ENCODE data around the gene TCF4. TPM values are rescaled to one million over a fixed set of nuclear protein-coding genes. Genes with fewer than 3 reads are reported as not detected.

Gene TCF4
- total RNA-seq, 1 experiment from 2014 or later, result 12.5 TPM

- Histone ChIP-seq H3K36me3 (ENCODE audit: low read depth, low read length) (no peaks in the 10 kb centered on the region), H4K20me1 (ENCODE audit: low read length) (no peaks in the 10 kb centered on the region), H3K4me1 (ENCODE audit: insufficient read depth, low read length) (no peaks in the 10 kb centered on the region), H3F3A (ENCODE audit: low read length, unreplicated experiment) (no peaks in the 10 kb centered on the region), H2AFZ (ENCODE audit: low read length) (no peak overlapping the region), H3K4me3 (ENCODE audit: low read length) (no peak overlapping the region), H3K9me2 (replicated peaks; ENCODE audit: low read length) (no peaks in the 10 kb centered on the region), H3K4me2 (ENCODE audit: low read length) (no peak overlapping the region), H3K79me2 (ENCODE audit: low read length) (no peaks in the 10 kb centered on the region), H3K27me3 (ENCODE audit: low read length) (no peaks in the 10 kb centered on the region), H3K9me3 (ENCODE audit: low read length) (no peaks in the 10 kb centered on the region), H3K27ac (ENCODE audit: low read length) (no peak overlapping the region), H3K9ac (ENCODE audit: low read length) (no peak overlapping the region)
- DNase-seq, result no peak
- no TSS peak for BruUV-seq (replicated peaks)
- TF ChIP-seq EZH2phosphoT487 (IDR thresholded peaks at IDR 0.05; ENCODE audit: borderline replicate concordance, low read length), result no peak
- TF ChIP-seq EZH2 (IDR thresholded peaks at IDR 0.05; ENCODE audit: low read length, unreplicated experiment), result no peak
- TF ChIP-seq CTCF (conservative IDR thresholded peaks at IDR 0.05; ENCODE audit: low read depth, low read length), result no peak
- ATAC-seq, result no peak
- ChIA-PET CTCF (interaction anchor here (0.6 kb wide), 1 partner anchor 68 kb away, joined by 5 read pairs; no protein-coding TSS in a partner anchor), POLR2A (ENCODE audit: unreplicated experiment) (interaction anchor here (0.8 kb wide), 1 partner anchor 17 kb away, joined by 3 read pairs; no protein-coding TSS in a partner anchor)
- intact Hi-C loops (cut with micrococcal nuclease), result no loop called here
Measured at GRCh38 chr18:55302167-55302833, 285.7 kb downstream of the TCF4 start.

- BruUV-seq (replicated peaks), result no TSS peak
- no peaks in the 10 kb centered on the region for H4K20me1 ChIP-seq (ENCODE audit: low read length)
- no peak overlapping the region for H3K4me2 ChIP-seq (ENCODE audit: low read length)
- intact Hi-C loops (cut with micrococcal nuclease), result no loop called here
- ATAC-seq, result no peak
- no peaks in the 10 kb centered on the region for H3K4me1 ChIP-seq (ENCODE audit: insufficient read depth, low read length)
- H3K36me3 ChIP-seq (ENCODE audit: low read depth, low read length), result no peaks in the 10 kb centered on the region
- no peak overlapping the region for H2AFZ ChIP-seq (ENCODE audit: low read length)
- H3K79me2 ChIP-seq (ENCODE audit: low read length), result no peaks in the 10 kb centered on the region
- no peaks in the 10 kb centered on the region for H3K27me3 ChIP-seq (ENCODE audit: low read length)
- POLR2A ChIA-PET (ENCODE audit: unreplicated experiment), result no interaction called here
- CTCF ChIA-PET, result interaction anchor here (0.6 kb wide), 1 partner anchor 67 kb away, joined by 5 read pairs; no protein-coding TSS in a partner anchor
- H3K9ac ChIP-seq (ENCODE audit: low read length), result no peak overlapping the region
- no peak for TF ChIP-seq EZH2 (IDR thresholded peaks at IDR 0.05; ENCODE audit: low read length, unreplicated experiment)
- TF ChIP-seq CTCF (conservative IDR thresholded peaks at IDR 0.05; ENCODE audit: low read depth, low read length), result no peak
- no peak for TF ChIP-seq EZH2phosphoT487 (IDR thresholded peaks at IDR 0.05; ENCODE audit: borderline replicate concordance, low read length)
- no peaks in the 10 kb centered on the region for H3F3A ChIP-seq (ENCODE audit: low read length, unreplicated experiment)
- H3K4me3 ChIP-seq (ENCODE audit: low read length), result no peak overlapping the region
- no peaks in the 10 kb centered on the region for H3K9me3 ChIP-seq (ENCODE audit: low read length)
- no peak overlapping the region for H3K27ac ChIP-seq (ENCODE audit: low read length)
- H3K9me2 ChIP-seq (replicated peaks; ENCODE audit: low read length), result no peaks in the 10 kb centered on the region
- no peak for DNase-seq
Measured at GRCh38 chr18:55301824-55302166, 286.2 kb downstream of the TCF4 start.

DNA sequence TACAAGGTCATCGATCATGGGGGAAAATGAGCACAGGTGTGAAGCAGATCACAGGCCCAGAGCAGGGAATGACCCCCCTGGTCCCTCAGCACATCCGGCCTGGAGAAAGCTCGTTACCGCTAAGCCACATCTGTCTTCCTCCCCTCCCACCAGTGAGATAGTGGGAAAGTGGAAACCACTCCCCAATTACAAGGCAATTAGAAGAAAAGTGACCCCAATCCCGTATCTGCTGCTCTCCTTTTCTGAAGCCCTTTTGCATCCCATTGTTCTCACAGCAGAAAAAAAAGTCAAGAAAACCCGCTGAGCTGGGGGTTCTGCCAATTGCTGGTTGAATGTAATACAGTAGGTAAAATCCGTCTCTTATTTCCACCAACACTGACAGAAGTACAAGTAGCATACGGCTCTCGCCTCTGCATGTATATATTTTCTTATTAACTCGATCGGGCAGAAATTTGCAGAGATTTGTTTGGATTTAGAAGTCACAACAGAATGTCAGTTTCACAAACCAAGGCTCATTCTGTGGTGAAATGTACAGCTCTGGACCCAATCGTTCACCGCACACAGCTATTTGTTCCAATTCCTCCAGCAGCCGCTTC lies 287.0 kb downstream of the TCF4 start:
- no peak overlapping the region for H3K27ac ChIP-seq (ENCODE audit: low read length)
- H3K9ac ChIP-seq (ENCODE audit: low read length), result no peak overlapping the region
- intact Hi-C loops (cut with micrococcal nuclease), result no loop called here
- DNase-seq (no peak), ATAC-seq (no peak)
- no peaks in the 10 kb centered on the region for H3K79me2 ChIP-seq (ENCODE audit: low read length)
- POLR2A ChIA-PET (ENCODE audit: unreplicated experiment), result no interaction called here
- no peaks in the 10 kb centered on the region for H3K4me1 ChIP-seq (ENCODE audit: insufficient read depth, low read length)
- no peak overlapping the region for H3K4me3 ChIP-seq (ENCODE audit: low read length)
- no peaks in the 10 kb centered on the region for H3K9me2 ChIP-seq (replicated peaks; ENCODE audit: low read length)
- H3K9me3 ChIP-seq (ENCODE audit: low read length), result no peaks in the 10 kb centered on the region
- H4K20me1 ChIP-seq (ENCODE audit: low read length), result no peaks in the 10 kb centered on the region
- no peak overlapping the region for H2AFZ ChIP-seq (ENCODE audit: low read length)
- no peak overlapping the region for H3K4me2 ChIP-seq (ENCODE audit: low read length)
- BruUV-seq (replicated peaks), result no TSS peak
- TF ChIP-seq EZH2phosphoT487 (IDR thresholded peaks at IDR 0.05; ENCODE audit: borderline replicate concordance, low read length) (no peak), EZH2 (IDR thresholded peaks at IDR 0.05; ENCODE audit: low read length, unreplicated experiment) (no peak), CTCF (conservative IDR thresholded peaks at IDR 0.05; ENCODE audit: low read depth, low read length) (no peak)
- no peaks in the 10 kb centered on the region for H3F3A ChIP-seq (ENCODE audit: low read length, unreplicated experiment)
- H3K27me3 ChIP-seq (ENCODE audit: low read length), result no peaks in the 10 kb centered on the region
- H3K36me3 ChIP-seq (ENCODE audit: low read depth, low read length), result no peaks in the 10 kb centered on the region
- CTCF ChIA-PET, result no interaction called here
